ENCODE measurements around the gene MAML2.

- TF ChIP-seq CTCF (IDR thresholded peaks at IDR 0.05) = no peak
- no peak for TF ChIP-seq POLR2A (IDR thresholded peaks at IDR 0.05)
- no peak for TF ChIP-seq POLR2AphosphoS5 (IDR thresholded peaks at IDR 0.05)
Observed at GRCh38 chr11:96006037-96006436, 337.0 kb downstream of the MAML2 start.
